Measurements from ENCODE around the gene KRT9.
"Not testable (repeated sequence)": the region's sequence is repeated elsewhere in the genome, so short reads cannot be mapped to it uniquely, and the experiment has no call there.

Gene KRT9

GRCh38 chr17:41578971-41579370, 7.1 kb upstream of the KRT9 start:
- H3K27ac ChIP-seq (ENCODE audit: low read depth, low read length) = no peak overlapping the region
- H3K4me1 ChIP-seq (ENCODE audit: control insufficient read depth, low read depth, low read length) = no peaks in the 10 kb centered on the region
- no peak overlapping the region for H4K8ac ChIP-seq (ENCODE audit: low read depth, low read length)

GRCh38 chr17:41578538-41578937, 6.7 kb upstream of the KRT9 start:
- Histone ChIP-seq H2BK15ac (replicated peaks; ENCODE audit: low read depth) (no peak overlapping the region), H3K4me3 (ENCODE audit: low read length) (no peak overlapping the region), H3K4me1 (ENCODE audit: control insufficient read depth, low read depth, low read length) (no peaks in the 10 kb centered on the region), H3K79me1 (ENCODE audit: low read length) (no peaks in the 10 kb centered on the region), H2BK5ac (ENCODE audit: low read length) (no peak overlapping the region), H3K36me3 (ENCODE audit: control insufficient read depth, insufficient read depth, low read length) (no peaks in the 10 kb centered on the region), H2BK120ac (ENCODE audit: low read depth, low read length) (no peak overlapping the region), H3K9ac (ENCODE audit: low read length) (no peak overlapping the region), H3K23ac (ENCODE audit: low read length) (no peak overlapping the region), H3K4ac (ENCODE audit: low read depth, low read length) (no peak overlapping the region), H2AK5ac (ENCODE audit: low read length) (no peak overlapping the region), H4K5ac (ENCODE audit: low read length) (no peak overlapping the region), H3K27me3 (ENCODE audit: insufficient read depth, low read length, poor library complexity) (no peaks in the 10 kb centered on the region), H3K27ac (ENCODE audit: low read depth, low read length) (no peak overlapping the region), H4K8ac (ENCODE audit: low read depth, low read length) (no peak overlapping the region), H3K56ac (ENCODE audit: low read length) (no peak overlapping the region), H3K79me2 (ENCODE audit: control insufficient read depth, insufficient read depth, low read length) (no peaks in the 10 kb centered on the region), H3K4me2 (ENCODE audit: low read length) (no peak overlapping the region), H3K18ac (ENCODE audit: low read length) (no peak overlapping the region)
- WGBS (ENCODE audit: extremely low coverage, insufficient coverage, low lambda C conversion rate) = no CpG with 5 or more reads among the region's 1 CpG
- no peak for DNase-seq

More at GRCh38 chr17:41578971-41579370, 7.1 kb upstream of the KRT9 start:
- Histone ChIP-seq H3K56ac (ENCODE audit: low read length) (no peak overlapping the region), H4K5ac (ENCODE audit: low read length) (no peak overlapping the region), H2BK120ac (ENCODE audit: low read depth, low read length) (no peak overlapping the region), H3K9ac (ENCODE audit: low read length) (no peak overlapping the region), H3K36me3 (ENCODE audit: control insufficient read depth, insufficient read depth, low read length) (no peaks in the 10 kb centered on the region), H2BK15ac (replicated peaks; ENCODE audit: low read depth) (no peak overlapping the region), H3K27me3 (ENCODE audit: insufficient read depth, low read length, poor library complexity) (no peaks in the 10 kb centered on the region), H3K23ac (ENCODE audit: low read length) (no peak overlapping the region), H3K79me2 (ENCODE audit: control insufficient read depth, insufficient read depth, low read length) (no peaks in the 10 kb centered on the region), H3K4ac (ENCODE audit: low read depth, low read length) (no peak overlapping the region), H3K4me2 (ENCODE audit: low read length) (no peak overlapping the region), H2BK5ac (ENCODE audit: low read length) (no peak overlapping the region), H3K18ac (ENCODE audit: low read length) (no peak overlapping the region), H3K79me1 (ENCODE audit: low read length) (no peaks in the 10 kb centered on the region), H2AK5ac (ENCODE audit: low read length) (no peak overlapping the region), H3K4me3 (ENCODE audit: low read length) (no peak overlapping the region)
- WGBS (ENCODE audit: extremely low coverage, insufficient coverage, low lambda C conversion rate) = no CpG with 5 or more reads among the region's 5 CpGs
- DNase-seq = no peak

- H4K8ac ChIP-seq (ENCODE audit: low read depth, low read length); H3K27me3 ChIP-seq (ENCODE audit: insufficient read depth, low read length, poor library complexity); H2BK15ac ChIP-seq (replicated peaks; ENCODE audit: low read depth); H2AK5ac ChIP-seq (ENCODE audit: low read length); H2BK120ac ChIP-seq (ENCODE audit: low read depth, low read length); H3K79me1 ChIP-seq (ENCODE audit: low read length); H3K4ac ChIP-seq (ENCODE audit: low read depth, low read length); H3K23ac ChIP-seq (ENCODE audit: low read length); H3K56ac ChIP-seq (ENCODE audit: low read length); H3K27ac ChIP-seq (ENCODE audit: low read depth, low read length); H3K9ac ChIP-seq (ENCODE audit: low read length); H3K4me2 ChIP-seq (ENCODE audit: low read length); DNase-seq; H4K5ac ChIP-seq (ENCODE audit: low read length); H3K36me3 ChIP-seq (ENCODE audit: control insufficient read depth, insufficient read depth, low read length); H3K18ac ChIP-seq (ENCODE audit: low read length); H3K4me1 ChIP-seq (ENCODE audit: control insufficient read depth, low read depth, low read length); H3K4me3 ChIP-seq (ENCODE audit: low read length); H2BK5ac ChIP-seq (ENCODE audit: low read length); H3K79me2 ChIP-seq (ENCODE audit: control insufficient read depth, insufficient read depth, low read length): not testable (repeated sequence)
- no CpG with 5 or more reads among the region's 4 CpGs for WGBS (ENCODE audit: extremely low coverage, insufficient coverage, low lambda C conversion rate)
Measured at GRCh38 chr17:41576740-41577139, 4.9 kb upstream of the KRT9 start.

GRCh38 chr17:41575336-41575735, 3.5 kb upstream of the KRT9 start:
- no peak overlapping the region for H3K9ac ChIP-seq (ENCODE audit: low read length)
- H3K18ac ChIP-seq (ENCODE audit: low read length) = no peak overlapping the region
- no peak overlapping the region for H3K4me2 ChIP-seq (ENCODE audit: low read length)
- H4K8ac ChIP-seq (ENCODE audit: low read depth, low read length) = no peak overlapping the region
- no peaks in the 10 kb centered on the region for H3K79me2 ChIP-seq (ENCODE audit: control insufficient read depth, insufficient read depth, low read length)
- no peaks in the 10 kb centered on the region for H3K36me3 ChIP-seq (ENCODE audit: control insufficient read depth, insufficient read depth, low read length)
- no peak overlapping the region for H2AK5ac ChIP-seq (ENCODE audit: low read length)
- no peak overlapping the region for H3K23ac ChIP-seq (ENCODE audit: low read length)
- H3K27me3 ChIP-seq (ENCODE audit: insufficient read depth, low read length, poor library complexity) = no peaks in the 10 kb centered on the region
- no peak overlapping the region for H3K4me3 ChIP-seq (ENCODE audit: low read length)
- DNase-seq = no peak
- no peak overlapping the region for H3K4ac ChIP-seq (ENCODE audit: low read depth, low read length)
- no peak overlapping the region for H4K5ac ChIP-seq (ENCODE audit: low read length)
- H2BK120ac ChIP-seq (ENCODE audit: low read depth, low read length) = no peak overlapping the region
- no peak overlapping the region for H2BK5ac ChIP-seq (ENCODE audit: low read length)
- no peak overlapping the region for H2BK15ac ChIP-seq (replicated peaks; ENCODE audit: low read depth)
- no peak overlapping the region for H3K56ac ChIP-seq (ENCODE audit: low read length)
- no peaks in the 10 kb centered on the region for H3K4me1 ChIP-seq (ENCODE audit: control insufficient read depth, low read depth, low read length)
- no peaks in the 10 kb centered on the region for H3K79me1 ChIP-seq (ENCODE audit: low read length)
- no peak overlapping the region for H3K27ac ChIP-seq (ENCODE audit: low read depth, low read length)
- no CpG with 5 or more reads among the region's 3 CpGs for WGBS (ENCODE audit: extremely low coverage, insufficient coverage, low lambda C conversion rate)

- Histone ChIP-seq H3K18ac (ENCODE audit: low read length) (no peak overlapping the region), H4K5ac (ENCODE audit: low read length) (no peak overlapping the region), H3K9ac (ENCODE audit: low read length) (no peak overlapping the region), H2AK5ac (ENCODE audit: low read length) (no peak overlapping the region), H2BK120ac (ENCODE audit: low read depth, low read length) (no peak overlapping the region), H3K4me3 (ENCODE audit: low read length) (no peak overlapping the region), H3K27me3 (ENCODE audit: insufficient read depth, low read length, poor library complexity) (no peaks in the 10 kb centered on the region), H3K36me3 (ENCODE audit: control insufficient read depth, insufficient read depth, low read length) (no peaks in the 10 kb centered on the region), H3K79me2 (ENCODE audit: control insufficient read depth, insufficient read depth, low read length) (no peaks in the 10 kb centered on the region), H3K23ac (ENCODE audit: low read length) (no peak overlapping the region), H3K4me2 (ENCODE audit: low read length) (no peak overlapping the region), H3K27ac (ENCODE audit: low read depth, low read length) (no peak overlapping the region), H3K4ac (ENCODE audit: low read depth, low read length) (no peak overlapping the region), H4K8ac (ENCODE audit: low read depth, low read length) (no peak overlapping the region), H2BK5ac (ENCODE audit: low read length) (no peak overlapping the region), H3K4me1 (ENCODE audit: control insufficient read depth, low read depth, low read length) (peaks cover 4% of the 10 kb centered on the region), H3K79me1 (ENCODE audit: low read length) (no peaks in the 10 kb centered on the region), H3K56ac (ENCODE audit: low read length) (no peak overlapping the region), H2BK15ac (replicated peaks; ENCODE audit: low read depth) (no peak overlapping the region)
- no CpG with 5 or more reads among the region's 6 CpGs for WGBS (ENCODE audit: extremely low coverage, insufficient coverage, low lambda C conversion rate)
- DNase-seq = no peak
Measured at GRCh38 chr17:41567317-41567716, 4.5 kb downstream of the KRT9 start.

GRCh38 chr17:41565338-41565737, 6.5 kb downstream of the KRT9 start:
- Histone ChIP-seq H3K79me1 (ENCODE audit: low read length) (no peaks in the 10 kb centered on the region), H4K8ac (ENCODE audit: low read depth, low read length) (no peak overlapping the region)

More at GRCh38 chr17:41565338-41565737, 6.5 kb downstream of the KRT9 start:
- Histone ChIP-seq H4K5ac (ENCODE audit: low read length) (no peak overlapping the region), H2AK5ac (ENCODE audit: low read length) (no peak overlapping the region), H3K23ac (ENCODE audit: low read length) (no peak overlapping the region), H3K56ac (ENCODE audit: low read length) (no peak overlapping the region), H3K4ac (ENCODE audit: low read depth, low read length) (no peak overlapping the region), H3K79me2 (ENCODE audit: control insufficient read depth, insufficient read depth, low read length) (no peaks in the 10 kb centered on the region), H2BK5ac (ENCODE audit: low read length) (no peak overlapping the region), H2BK15ac (replicated peaks; ENCODE audit: low read depth) (no peak overlapping the region), H3K27ac (ENCODE audit: low read depth, low read length) (no peak overlapping the region), H3K36me3 (ENCODE audit: control insufficient read depth, insufficient read depth, low read length) (no peaks in the 10 kb centered on the region), H3K9ac (ENCODE audit: low read length) (no peak overlapping the region), H3K4me3 (ENCODE audit: low read length) (no peak overlapping the region), H2BK120ac (ENCODE audit: low read depth, low read length) (no peak overlapping the region), H3K18ac (ENCODE audit: low read length) (no peak overlapping the region), H3K4me1 (ENCODE audit: control insufficient read depth, low read depth, low read length) (peaks cover 4% of the 10 kb centered on the region), H3K27me3 (ENCODE audit: insufficient read depth, low read length, poor library complexity) (no peaks in the 10 kb centered on the region), H3K4me2 (ENCODE audit: low read length) (no peak overlapping the region)
- no peak for DNase-seq

All from mesendoderm (in vitro differentiated cells).